IPS DF 4.7 (cell line): Measurements from ENCODE around the gene SMIM41.

Experiments used
- DNase-seq: peaks from one replicate; pipeline ENCODE4 v3.0.0-alpha.2; 2013; ENCODE audit warnings: low spot score; ENCODE audit errors: extremely low read depth

The SMIM41 gene

GRCh38 chr12:52050758-52051541, 28.6 kb upstream of the SMIM41 start, which contains the start of gene NR4A1:
TSS of gene NR4A1 (plus strand) at chr12:52051442. CDS start at chr12:52054329, 2,887 bp downstream.
- no peak for DNase-seq

GRCh38 chr12:52052468-52053186, 26.9 kb upstream of the SMIM41 start:
- no peak for DNase-seq

- DNase-seq, result no peak
Observed at GRCh38 chr12:52053536-52054209, 25.8 kb upstream of the SMIM41 start.

GRCh38 chr12:52054231-52054832, 25.2 kb upstream of the SMIM41 start:
- no peak for DNase-seq

- DNase-seq, result no peak
Observed at GRCh38 chr12:52054833-52055730, 24.4 kb upstream of the SMIM41 start.

GRCh38 chr12:52055731-52056711, 23.5 kb upstream of the SMIM41 start:
- DNase-seq, result no peak

GRCh38 chr12:52056801-52057637, 22.5 kb upstream of the SMIM41 start:
- no peak for DNase-seq

- no peak for DNase-seq
Observed at GRCh38 chr12:52057638-52058576, 21.6 kb upstream of the SMIM41 start.

- no peak for DNase-seq
Observed at GRCh38 chr12:52058631-52059361, 20.7 kb upstream of the SMIM41 start.

- no peak for DNase-seq
Observed at GRCh38 chr12:52059582-52060497, 19.7 kb upstream of the SMIM41 start.

- DNase-seq, result no peak
Observed at GRCh38 chr12:52060498-52061177, 18.9 kb upstream of the SMIM41 start.

GRCh38 chr12:52061470-52062166, 17.9 kb upstream of the SMIM41 start:
- no peak for DNase-seq

GRCh38 chr12:52062167-52063081, 17.1 kb upstream of the SMIM41 start:
- no peak for DNase-seq
